Measurements from ENCODE around the gene LAT. TPM values are rescaled to one million over a fixed set of nuclear protein-coding genes. Genes with fewer than 3 reads are reported as not detected.

LAT gene
- total and polyA plus RNA-seq, 2 of the 13 experiments (the other 11 are each of a cell fraction or from before 2014, with no cell fraction given) = 2.0 to 3.0 TPM

DNA sequence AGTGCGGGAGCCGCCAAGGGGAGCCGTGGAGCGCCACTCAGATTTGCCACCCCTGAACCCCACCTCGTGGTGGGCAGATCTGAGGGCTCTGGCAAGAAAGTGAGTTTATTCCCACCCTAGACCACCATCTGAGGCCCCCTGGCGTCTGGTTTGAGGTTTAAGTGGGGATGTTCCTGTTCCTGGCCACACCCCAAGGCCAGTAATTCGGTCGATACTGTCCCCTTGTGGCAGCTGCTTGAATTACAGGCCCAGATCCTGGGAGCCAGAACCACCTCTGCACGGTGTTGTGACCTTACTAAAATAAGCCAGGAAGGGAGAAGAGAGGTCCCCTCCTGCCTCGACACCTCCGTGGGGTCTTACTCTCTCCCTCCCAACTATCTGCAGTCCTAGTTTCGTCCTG, 3.3 kb upstream of the LAT start (continued):
- TF ChIP-seq RCOR2 (CRISPR knock-in tag; IDR thresholded peaks at IDR 0.05) (no peak), MYC (CRISPR knock-in tag; IDR thresholded peaks at IDR 0.05; ENCODE audit: borderline replicate concordance) (0 out of 2 replicates have a peak, but pooled peaks have one; percentile 25), RAD21 (CRISPR knock-in tag; IDR thresholded peaks at IDR 0.05) (peak; percentile 39; the same call in 1 of the 2 replicates)

DNA sequence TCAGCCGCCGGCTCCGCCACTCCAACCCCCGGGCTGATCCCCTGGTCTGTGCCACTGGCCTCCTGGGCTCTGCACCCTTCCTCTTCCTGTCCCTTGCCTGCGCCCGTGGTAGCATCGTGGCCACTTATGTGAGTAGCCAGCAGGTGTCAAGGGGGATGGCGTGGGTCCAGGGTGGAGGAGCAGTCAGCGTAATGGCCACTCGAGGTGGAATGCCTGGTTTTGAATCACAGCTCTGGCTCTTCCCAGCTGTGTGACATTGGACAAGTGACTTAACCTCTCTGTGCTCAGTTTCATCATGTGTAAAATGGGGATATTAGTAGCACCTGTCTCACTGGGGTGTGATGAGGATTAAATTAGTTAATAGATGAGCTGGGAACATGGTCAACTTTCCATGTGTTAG, 2.4 kb upstream of the LAT start:
- no TSS peak for BruUV-seq (replicated peaks)
- ChIA-PET CTCF (ENCODE audit: low intra/inter-chr PET ratio, low total read pairs) (no interaction called here), POLR2A (interaction anchor here (1.0 kb wide), 1 partner anchor 8 kb away, joined by 3 read pairs; the partner anchor contains the start of gene SPNS1)
- H3K4me1 ChIP-seq (ENCODE audit: insufficient read depth, low read length) = no peaks in the 10 kb centered on the region
- H3K9ac ChIP-seq (ENCODE audit: insufficient read depth, low read depth, low read length) = no peak overlapping the region
- DNase-seq (ENCODE audit: low spot score) (no peak), FAIRE-seq (no peak), ATAC-seq (no peak)
- no peak overlapping the region for H3K27ac ChIP-seq (ENCODE audit: extremely low read length, insufficient read depth, low read length)
- intact Hi-C loops (cut with micrococcal nuclease; ENCODE audit: unreplicated experiment) = no loop called here
- peaks cover 23 to 55% of the 10 kb centered on the region in 2 experiments for H3K36me3 ChIP-seq (replicated peaks in 1 of 2; ENCODE audit: control insufficient read depth in 1 of 2, insufficient read depth in 2 of 2, low read length in 2 of 2)
- no peak for TF ChIP-seq ZFX (CRISPR knock-in tag; IDR thresholded peaks at IDR 0.05; ENCODE audit: low read depth)
- peak; percentile 83 for TF ChIP-seq ZMYM3 (CRISPR knock-in tag; IDR thresholded peaks at IDR 0.05)
- TF ChIP-seq ZNF768 (CRISPR knock-in tag; IDR thresholded peaks at IDR 0.05) = peak; percentile 96
- H3K27me3 ChIP-seq (ENCODE audit: control insufficient read depth in 1 of 2, insufficient read depth in 2 of 2, low read length in 2 of 2) = no peaks in the 10 kb centered on the region
- H2AFZ ChIP-seq (ENCODE audit: low read length) = no peak overlapping the region
- 96% methylated on average over 10 of the region's 10 CpGs for whole genome bisulfite sequencing (ENCODE audit: low lambda C conversion rate)
- no peaks in the 10 kb centered on the region for H3K79me2 ChIP-seq (ENCODE audit: insufficient read depth, low read length)
- H3K4me3 ChIP-seq (replicated peaks in 1 of 3; ENCODE audit: insufficient read depth in 1 of 3, low read depth in 2 of 3, low read length in 3 of 3) = no peak overlapping the region
- in situ Hi-C loops (cut with HindIII; ENCODE audit: extremely low pct_ligation_motif_present, low pct_unique_long_range_greater_than_20kb) = no loop called here
- no peak overlapping the region for H3K4me2 ChIP-seq (ENCODE audit: low read depth, low read length)
- H4K20me1 ChIP-seq (ENCODE audit: insufficient read depth, low read length) = no peaks in the 10 kb centered on the region; the same call in 1 of the 2 replicates
- H3K9me3 ChIP-seq (ENCODE audit: low read length) = no peaks in the 10 kb centered on the region

DNA sequence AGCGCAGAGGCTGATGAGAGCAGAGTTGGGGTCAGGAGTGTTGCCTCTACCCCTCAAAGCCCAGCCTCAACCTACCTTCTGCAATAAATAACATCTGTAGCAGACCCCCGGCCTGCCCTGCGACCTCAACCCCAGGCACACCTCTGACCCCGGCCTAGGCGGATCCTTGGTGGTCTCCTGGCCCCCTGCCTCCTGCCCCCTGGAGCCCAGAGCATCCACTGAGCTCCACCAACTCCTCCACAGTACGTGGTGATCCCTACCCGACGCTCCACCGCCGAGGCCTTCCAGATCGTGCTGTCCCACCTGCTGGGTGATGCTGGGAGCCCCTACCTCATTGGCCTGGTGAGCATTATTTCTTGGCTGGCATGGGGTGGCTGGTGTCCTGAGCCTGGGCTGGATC, 1.9 kb upstream of the LAT start:
- Histone ChIP-seq H3K4me2 (ENCODE audit: low read depth, low read length) (no peak overlapping the region), H3K4me3 (replicated peaks in 1 of 3; ENCODE audit: insufficient read depth in 1 of 3, low read depth in 2 of 3, low read length in 3 of 3) (no peak overlapping the region), H3K9me3 (ENCODE audit: low read length) (no peaks in the 10 kb centered on the region), H3K36me3 (replicated peaks in 1 of 2; ENCODE audit: control insufficient read depth in 1 of 2, insufficient read depth in 2 of 2, low read length in 2 of 2) (peaks cover 21 to 55% of the 10 kb centered on the region in 2 experiments), H2AFZ (ENCODE audit: low read length) (no peak overlapping the region), H3K79me2 (ENCODE audit: insufficient read depth, low read length) (no peaks in the 10 kb centered on the region), H3K4me1 (ENCODE audit: insufficient read depth, low read length) (no peaks in the 10 kb centered on the region), H3K9ac (ENCODE audit: insufficient read depth, low read depth, low read length) (no peak overlapping the region), H3K27me3 (ENCODE audit: control insufficient read depth in 1 of 2, insufficient read depth in 2 of 2, low read length in 2 of 2) (no peaks in the 10 kb centered on the region), H4K20me1 (ENCODE audit: insufficient read depth, low read length) (no peaks in the 10 kb centered on the region; the same call in 1 of the 2 replicates), H3K27ac (ENCODE audit: extremely low read length, insufficient read depth, low read length) (no peak overlapping the region)
- no peak for ATAC-seq
- BruUV-seq (replicated peaks) = no TSS peak
- POLR2A ChIA-PET = interaction anchor here (1.0 kb wide), 1 partner anchor 9 kb away, joined by 3 read pairs; the partner anchor contains the start of gene SPNS1
- no peak for FAIRE-seq
- intact Hi-C loops (cut with micrococcal nuclease; ENCODE audit: unreplicated experiment) = no loop called here
- DNase-seq (ENCODE audit: low spot score) = no peak
- in situ Hi-C loops (cut with HindIII; ENCODE audit: extremely low pct_ligation_motif_present, low pct_unique_long_range_greater_than_20kb) = no loop called here
- CTCF ChIA-PET (ENCODE audit: low intra/inter-chr PET ratio, low total read pairs) = no interaction called here
- 96% methylated on average over 11 of the region's 11 CpGs for WGBS (ENCODE audit: low lambda C conversion rate)
- TF ChIP-seq, protein P1, sequence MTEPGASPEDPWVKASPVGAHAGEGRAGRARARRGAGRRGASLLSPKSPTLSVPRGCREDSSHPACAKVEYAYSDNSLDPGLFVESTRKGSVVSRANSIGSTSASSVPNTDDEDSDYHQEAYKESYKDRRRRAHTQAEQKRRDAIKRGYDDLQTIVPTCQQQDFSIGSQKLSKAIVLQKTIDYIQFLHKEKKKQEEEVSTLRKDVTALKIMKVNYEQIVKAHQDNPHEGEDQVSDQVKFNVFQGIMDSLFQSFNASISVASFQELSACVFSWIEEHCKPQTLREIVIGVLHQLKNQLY (CRISPR knock-in tag; IDR thresholded peaks at IDR 0.05) = no peak
- TF ChIP-seq SIN3A (IDR thresholded peaks at IDR 0.05; ENCODE audit: borderline replicate concordance, low read depth, low read length) = no peak
- TF ChIP-seq ZNF776 (CRISPR knock-in tag; IDR thresholded peaks at IDR 0.05) = no peak
- no peak for TF ChIP-seq ZNF232 (CRISPR knock-in tag; IDR thresholded peaks at IDR 0.05; ENCODE audit: borderline replicate concordance)
- TF ChIP-seq TSC22D2 (CRISPR knock-in tag; IDR thresholded peaks at IDR 0.05; ENCODE audit: borderline replicate concordance) = no peak
- TF ChIP-seq ZKSCAN5 (CRISPR knock-in tag; IDR thresholded peaks at IDR 0.05) = no peak
- no peak for TF ChIP-seq ZNF446 (CRISPR knock-in tag; IDR thresholded peaks at IDR 0.05)
- TF ChIP-seq, protein P2, sequence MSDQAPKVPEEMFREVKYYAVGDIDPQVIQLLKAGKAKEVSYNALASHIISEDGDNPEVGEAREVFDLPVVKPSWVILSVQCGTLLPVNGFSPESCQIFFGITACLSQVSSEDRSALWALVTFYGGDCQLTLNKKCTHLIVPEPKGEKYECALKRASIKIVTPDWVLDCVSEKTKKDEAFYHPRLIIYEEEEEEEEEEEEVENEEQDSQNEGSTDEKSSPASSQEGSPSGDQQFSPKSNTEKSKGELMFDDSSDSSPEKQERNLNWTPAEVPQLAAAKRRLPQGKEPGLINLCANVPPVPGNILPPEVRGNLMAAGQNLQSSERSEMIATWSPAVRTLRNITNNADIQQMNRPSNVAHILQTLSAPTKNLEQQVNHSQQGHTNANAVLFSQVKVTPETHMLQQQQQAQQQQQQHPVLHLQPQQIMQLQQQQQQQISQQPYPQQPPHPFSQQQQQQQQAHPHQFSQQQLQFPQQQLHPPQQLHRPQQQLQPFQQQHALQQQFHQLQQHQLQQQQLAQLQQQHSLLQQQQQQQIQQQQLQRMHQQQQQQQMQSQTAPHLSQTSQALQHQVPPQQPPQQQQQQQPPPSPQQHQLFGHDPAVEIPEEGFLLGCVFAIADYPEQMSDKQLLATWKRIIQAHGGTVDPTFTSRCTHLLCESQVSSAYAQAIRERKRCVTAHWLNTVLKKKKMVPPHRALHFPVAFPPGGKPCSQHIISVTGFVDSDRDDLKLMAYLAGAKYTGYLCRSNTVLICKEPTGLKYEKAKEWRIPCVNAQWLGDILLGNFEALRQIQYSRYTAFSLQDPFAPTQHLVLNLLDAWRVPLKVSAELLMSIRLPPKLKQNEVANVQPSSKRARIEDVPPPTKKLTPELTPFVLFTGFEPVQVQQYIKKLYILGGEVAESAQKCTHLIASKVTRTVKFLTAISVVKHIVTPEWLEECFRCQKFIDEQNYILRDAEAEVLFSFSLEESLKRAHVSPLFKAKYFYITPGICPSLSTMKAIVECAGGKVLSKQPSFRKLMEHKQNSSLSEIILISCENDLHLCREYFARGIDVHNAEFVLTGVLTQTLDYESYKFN (CRISPR knock-in tag; conservative IDR thresholded peaks at IDR 0.05) = no peak
- TF ChIP-seq CBX5 (CRISPR knock-in tag; IDR thresholded peaks at IDR 0.05; ENCODE audit: borderline replicate concordance) = no peak

Data from HepG2 (cell line).